Naive thymus-derived CD8-positive, alpha-beta T cell (primary cell): Measurements from ENCODE around the gene RETN. TPM values are rescaled to one million over a fixed set of nuclear protein-coding genes. Genes with fewer than 3 reads are reported as not detected.

Experiments used
- ATAC-seq, 2 donors: fragments of 150-1000 bp; cut with Tn5 transposase in 1 of 2; sonication (Bioruptor Pico), chemical (Tn5 transposase) in 1 of 2; 1 replicate in 1 of 2; 2 replicates in 1 of 2; pipeline ENCODE4 v1.10.0; 2021; ENCODE audit warnings: mild to moderate bottlenecking in 2 of 2, moderate library complexity in 2 of 2
- POLR2A ChIA-PET: fragments of 350-600 bp; sonication (Branson Sonifier 250); formaldehyde crosslinking; loops from one replicate; lab custom pipeline; 2021; ENCODE audit warnings: antibody characterized with exemption; lab: Charles Lee
- DNase-seq, 10 donors: peaks; one replicate each; pipeline versions ENCODE4 v3.0.0 to v3.0.0-alpha.2; 2020 to 2022
- H3K27ac Mint-ChIP-seq, 10 donors: one replicate each; pipeline ENCODE4 v1.8.0; 2020 to 2022; ENCODE audit warnings: mild to moderate bottlenecking in 10 of 10, mixed read lengths in 10 of 10, moderate library complexity in 4 of 10, inconsistent platforms in 1 of 10
- H3K27me3 Mint-ChIP-seq, 5 donors: one replicate each; pipeline ENCODE4 v1.8.0; 2021 to 2022; ENCODE audit warnings: mixed read lengths in 5 of 5
- H3K36me3 Mint-ChIP-seq, 3 donors: one replicate each; pipeline ENCODE4 v1.8.0; 2020 to 2022; ENCODE audit warnings: mixed read lengths in 3 of 3, mild to moderate bottlenecking in 2 of 3, inconsistent platforms in 1 of 3
- H3K4me1 Mint-ChIP-seq, 4 donors: one replicate each; pipeline ENCODE4 v1.8.0; 2021 to 2022; ENCODE audit warnings: mixed read lengths in 4 of 4
- H3K4me3 Mint-ChIP-seq, 10 donors: one replicate each; pipeline ENCODE4 v1.8.0; 2020 to 2022; ENCODE audit warnings: mild to moderate bottlenecking in 10 of 10, mixed read lengths in 10 of 10, moderate library complexity in 6 of 10, inconsistent platforms in 1 of 10
- H3K9me3 Mint-ChIP-seq, 9 donors: one replicate each; pipeline ENCODE4 v1.8.0; 2020 to 2022; ENCODE audit warnings: mixed read lengths in 9 of 9, mild to moderate bottlenecking in 3 of 9, inconsistent platforms in 1 of 9, moderate library complexity in 1 of 9
- polyA plus RNA-seq, 3 donors: library from polyadenylated mRNA; unstranded; fragments of 300-500 nt; fragmentation: Illumina TruSeq; gene quantifications; one replicate each; pipeline ENCODE4 v1.2.3, GENCODE V29; 2021
- total RNA-seq, 8 experiments: library from RNA in 2 of 8; stranded (reverse) in 2 of 8; gene quantifications; one replicate each; pipeline ENCODE4 v1.2.3 and lab custom pipeline; 2021 to 2026

The RETN gene
- total and polyA plus RNA-seq, 5 experiments from 2014 or later = 6.5 to 12.8 (median 8.7) TPM; not detected in 2

- Mint-ChIP-seq H3K4me1 (peaks cover 11 to 56% (median 28%) of the 10 kb centered on the region in 4 donors), H3K27ac (no peak overlapping the region), H3K27me3 (peaks cover 0 to 6% (median 0%) of the 10 kb centered on the region in 5 donors), H3K36me3 (no peaks in the 10 kb centered on the region), H3K4me3 (no peak overlapping the region), H3K9me3 (no peaks in the 10 kb centered on the region)
- POLR2A ChIA-PET = interaction anchor here (0.6 to 2.6 kb wide), 3 partner anchors 11 to 306 kb away, joined by 3 to 11 read pairs (median 3); partner anchors contain the start of gene TRAPPC5
- ATAC-seq (no peak), DNase-seq (no peak)
These were observed 29.0 kb downstream of the RETN start for GRCh38 chr19:7697721-7698287.

GRCh38 chr19:7698583-7698982, 29.7 kb downstream of the RETN start:
- peaks cover 0 to 6% (median 0%) of the 10 kb centered on the region in 5 donors for H3K27me3 Mint-ChIP-seq
- POLR2A ChIA-PET = interaction anchor here (0.6 to 2.6 kb wide), 5 partner anchors 8 to 313 kb away, joined by 3 to 11 read pairs (median 4); partner anchors contain the start of gene TRAPPC5
- no peaks in the 10 kb centered on the region for H3K9me3 Mint-ChIP-seq
- DNase-seq (no peak), ATAC-seq (no peak)
- no peaks in the 10 kb centered on the region for H3K36me3 Mint-ChIP-seq
- H3K27ac Mint-ChIP-seq = peak overlapping the region in 1 of 10 donors; percentile 65
- no peak overlapping the region for H3K4me3 Mint-ChIP-seq
- peaks cover 15 to 61% (median 33%) of the 10 kb centered on the region in 4 donors for H3K4me1 Mint-ChIP-seq

GRCh38 chr19:7699003-7699402, 30.2 kb downstream of the RETN start:
- H3K9me3 Mint-ChIP-seq = no peaks in the 10 kb centered on the region
- DNase-seq = no peak
- no peaks in the 10 kb centered on the region for H3K36me3 Mint-ChIP-seq
- POLR2A ChIA-PET = interaction anchor here (0.8 to 1.0 kb wide), 2 partner anchors 8 to 18 kb away, joined by 4 read pairs; partner anchors contain the start of gene TRAPPC5
- H3K27ac Mint-ChIP-seq = peak overlapping the region in 3 of 10 donors; percentile 24 to 81 (median 65)
- H3K27me3 Mint-ChIP-seq = peaks cover 0 to 6% (median 0%) of the 10 kb centered on the region in 5 donors
- peaks cover 18 to 63% (median 37%) of the 10 kb centered on the region in 4 donors for H3K4me1 Mint-ChIP-seq
- peak overlapping the region in 1 of 10 donors; percentile 63 for H3K4me3 Mint-ChIP-seq
- ATAC-seq = no peak

- ATAC-seq = no peak
- POLR2A ChIA-PET = interaction anchor here (0.8 kb wide), 1 partner anchor 19 kb away, joined by 4 read pairs; the partner anchor contains the start of gene TRAPPC5
- H3K4me3 Mint-ChIP-seq = peak overlapping the region in 1 of 10 donors; percentile 63
These were observed 30.9 kb downstream of the RETN start for GRCh38 chr19:7699417-7700401.

DNA sequence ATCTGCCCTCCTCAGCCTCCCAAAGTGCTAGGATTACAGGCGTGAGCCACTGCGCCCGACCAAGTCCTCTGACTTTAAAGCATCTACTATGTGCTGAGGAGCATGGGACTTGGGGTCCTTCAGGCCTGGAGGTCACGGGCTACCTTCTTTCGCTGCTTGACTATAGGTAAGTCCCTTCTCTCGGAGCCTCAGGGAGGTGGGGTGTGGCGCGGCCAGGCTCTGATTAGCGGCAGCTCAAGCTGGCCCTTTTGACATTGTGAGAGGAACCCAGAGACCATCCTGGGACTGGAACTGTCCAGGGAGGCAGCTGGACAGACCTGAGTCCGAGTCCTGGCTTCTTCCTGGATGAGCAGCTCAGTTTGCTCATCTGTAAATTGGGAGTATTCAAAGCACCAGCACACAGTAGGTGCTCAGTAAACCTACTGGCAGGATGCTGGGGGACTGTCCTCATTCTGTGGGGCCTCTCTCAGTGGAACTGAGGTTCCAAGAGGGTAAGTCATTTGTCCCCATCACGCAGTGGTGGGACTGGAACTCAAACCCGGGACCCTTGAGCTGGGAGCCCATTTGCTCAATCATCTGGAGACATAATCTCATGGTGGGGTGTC, 32.3 kb downstream of the RETN start:
- no peaks in the 10 kb centered on the region for H3K9me3 Mint-ChIP-seq
- no peak for DNase-seq
- POLR2A ChIA-PET = interaction anchor here (0.6 to 1.4 kb wide), 5 partner anchors 13 to 791 kb away, joined by 3 to 5 read pairs (median 3); partner anchors contain the start of gene TRAPPC5
- H3K27ac Mint-ChIP-seq = peak overlapping the region in 3 of 10 donors; percentile 4 to 98 (median 84)
- no peak for ATAC-seq
- peaks cover 0 to 6% (median 0%) of the 10 kb centered on the region in 5 donors for H3K27me3 Mint-ChIP-seq
- H3K4me1 Mint-ChIP-seq = peaks cover 21 to 68% (median 54%) of the 10 kb centered on the region in 4 donors
- H3K4me3 Mint-ChIP-seq = peak overlapping the region in 1 of 10 donors; percentile 65
- H3K36me3 Mint-ChIP-seq = no peaks in the 10 kb centered on the region

More at GRCh38 chr19:7699417-7700401, 30.9 kb downstream of the RETN start:
- Mint-ChIP-seq H3K4me1 (peaks cover 15 to 62% (median 41%) of the 10 kb centered on the region in 4 donors), H3K9me3 (no peaks in the 10 kb centered on the region), H3K27me3 (peaks cover 0 to 6% (median 0%) of the 10 kb centered on the region in 5 donors), H3K27ac (peak overlapping the region in 8 of 10 donors; percentile 20 to 81 (median 54)), H3K36me3 (no peaks in the 10 kb centered on the region)
- no peak for DNase-seq

- POLR2A ChIA-PET = interaction anchor here (0.6 to 1.4 kb wide), 3 partner anchors 18 to 791 kb away, joined by 3 to 5 read pairs (median 4); partner anchors contain the start of gene TRAPPC5
- ATAC-seq = no peak
- H3K4me1 Mint-ChIP-seq = peaks cover 27 to 72% (median 60%) of the 10 kb centered on the region in 4 donors
These were observed 33.0 kb downstream of the RETN start, which contains the start of gene FCER2 for GRCh38 chr19:7701654-7702457. TSS of gene FCER2 (minus strand) at chr19:7702131. CDS start at chr19:7699760, 2,371 bp downstream.

GRCh38 chr19:7703332-7703731, 34.5 kb downstream of the RETN start:
- Mint-ChIP-seq H3K27ac (peak overlapping the region; percentile 28 to 99 (median 83)), H3K4me3 (peak overlapping the region in 1 of 10 donors; percentile 74), H3K9me3 (no peaks in the 10 kb centered on the region), H3K4me1 (peaks cover 30 to 72% (median 68%) of the 10 kb centered on the region in 4 donors), H3K36me3 (no peaks in the 10 kb centered on the region), H3K27me3 (peaks cover 0 to 5% (median 0%) of the 10 kb centered on the region in 5 donors)
- DNase-seq = no peak
- ATAC-seq = no peak
- POLR2A ChIA-PET = interaction anchor here (0.6 to 0.8 kb wide), 4 partner anchors 13 to 564 kb away, joined by 3 to 4 read pairs (median 3); no protein-coding TSS in a partner anchor

More at GRCh38 chr19:7701654-7702457, 33.0 kb downstream of the RETN start, which contains the start of gene FCER2:
- no peaks in the 10 kb centered on the region for H3K36me3 Mint-ChIP-seq
- H3K9me3 Mint-ChIP-seq = no peaks in the 10 kb centered on the region
- H3K27ac Mint-ChIP-seq = peak within 1 kb of the TSS; percentile 73 to 98 (median 82)
- peaks cover 0 to 6% (median 0%) of the 10 kb centered on the region in 5 donors for H3K27me3 Mint-ChIP-seq
- no peak for DNase-seq
- H3K4me3 Mint-ChIP-seq = peak within 1 kb of the TSS in 3 of 10 donors; percentile 26 to 65 (median 48)

DNA sequence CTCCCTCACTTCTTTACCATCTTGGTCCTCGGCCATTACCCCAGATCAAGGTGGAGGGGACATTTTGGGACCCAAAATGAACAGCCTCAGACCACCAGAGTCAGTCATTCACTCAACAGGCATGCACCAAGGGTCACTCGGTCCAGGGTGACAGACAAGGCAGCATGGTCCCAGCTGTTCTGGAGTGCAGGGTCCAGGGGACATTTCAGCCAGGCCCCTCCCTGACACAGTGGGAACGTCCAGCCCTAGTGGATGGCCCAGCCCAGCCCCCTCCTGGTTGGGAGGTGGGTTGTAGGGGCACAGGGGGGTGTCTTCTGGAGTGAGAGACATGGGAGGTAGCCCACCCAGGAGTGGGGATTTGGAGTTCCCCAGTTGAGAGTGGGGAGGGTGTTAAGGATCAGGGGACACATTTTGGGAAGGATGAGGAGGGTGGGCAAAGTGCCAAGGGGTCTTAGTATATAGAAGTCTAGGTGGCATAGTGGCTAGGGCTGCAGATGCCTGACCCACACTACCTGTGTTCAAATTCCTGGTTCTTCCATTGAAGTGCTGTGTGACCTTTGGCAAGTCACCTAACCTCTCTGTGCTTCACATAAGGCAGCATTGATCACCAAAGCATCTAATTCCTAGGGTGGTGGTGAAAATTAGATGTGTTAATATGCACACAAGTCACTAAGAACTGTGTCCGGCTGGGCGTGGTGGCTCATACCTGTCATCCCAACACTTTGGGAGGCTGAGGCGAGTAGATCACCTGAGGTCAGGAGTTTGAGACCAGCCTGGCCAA, 35.6 kb downstream of the RETN start:
- H3K9me3 Mint-ChIP-seq = no peaks in the 10 kb centered on the region
- ATAC-seq (no peak), DNase-seq (no peak)
- H3K4me1 Mint-ChIP-seq = peaks cover 25 to 74% (median 69%) of the 10 kb centered on the region in 4 donors
- peak overlapping the region; percentile 75 to 99 (median 98) for H3K27ac Mint-ChIP-seq
- no peaks in the 10 kb centered on the region for H3K36me3 Mint-ChIP-seq
- POLR2A ChIA-PET = interaction anchor here (0.7 to 2.9 kb wide), 4 partner anchors 16 to 57 kb away, joined by 3 to 29 read pairs (median 8); partner anchors contain the start of gene TRAPPC5
- H3K27me3 Mint-ChIP-seq = no peaks in the 10 kb centered on the region
- peak overlapping the region in 2 of 10 donors; percentile 9 to 30 for H3K4me3 Mint-ChIP-seq

GRCh38 chr19:7705387-7706187, 36.7 kb downstream of the RETN start:
- peak overlapping the region; percentile 96 to 99 (median 98) for H3K27ac Mint-ChIP-seq
- DNase-seq (peak; percentile 48 to 90 (median 77)), ATAC-seq (peak; percentile 95 to 99)
- peak overlapping the region; percentile 74 to 91 (median 80) for H3K4me3 Mint-ChIP-seq
- POLR2A ChIA-PET = interaction anchor here (0.6 to 2.9 kb wide), 14 partner anchors 9 to 351 kb away, joined by 3 to 29 read pairs (median 6); partner anchors contain the start of genes SNAPC2 and TRAPPC5
- H3K36me3 Mint-ChIP-seq = no peaks in the 10 kb centered on the region
- H3K27me3 Mint-ChIP-seq = no peaks in the 10 kb centered on the region
- H3K9me3 Mint-ChIP-seq = no peaks in the 10 kb centered on the region
- H3K4me1 Mint-ChIP-seq = peaks cover 28 to 73% (median 70%) of the 10 kb centered on the region in 4 donors
